ENCODE results near the gene ERBB4.

- TF ChIP-seq, protein P1, sequence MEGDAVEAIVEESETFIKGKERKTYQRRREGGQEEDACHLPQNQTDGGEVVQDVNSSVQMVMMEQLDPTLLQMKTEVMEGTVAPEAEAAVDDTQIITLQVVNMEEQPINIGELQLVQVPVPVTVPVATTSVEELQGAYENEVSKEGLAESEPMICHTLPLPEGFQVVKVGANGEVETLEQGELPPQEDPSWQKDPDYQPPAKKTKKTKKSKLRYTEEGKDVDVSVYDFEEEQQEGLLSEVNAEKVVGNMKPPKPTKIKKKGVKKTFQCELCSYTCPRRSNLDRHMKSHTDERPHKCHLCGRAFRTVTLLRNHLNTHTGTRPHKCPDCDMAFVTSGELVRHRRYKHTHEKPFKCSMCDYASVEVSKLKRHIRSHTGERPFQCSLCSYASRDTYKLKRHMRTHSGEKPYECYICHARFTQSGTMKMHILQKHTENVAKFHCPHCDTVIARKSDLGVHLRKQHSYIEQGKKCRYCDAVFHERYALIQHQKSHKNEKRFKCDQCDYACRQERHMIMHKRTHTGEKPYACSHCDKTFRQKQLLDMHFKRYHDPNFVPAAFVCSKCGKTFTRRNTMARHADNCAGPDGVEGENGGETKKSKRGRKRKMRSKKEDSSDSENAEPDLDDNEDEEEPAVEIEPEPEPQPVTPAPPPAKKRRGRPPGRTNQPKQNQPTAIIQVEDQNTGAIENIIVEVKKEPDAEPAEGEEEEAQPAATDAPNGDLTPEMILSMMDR (conservative IDR thresholded peaks at IDR 0.05; ENCODE audit: low read depth, low read length): no peak
- TF ChIP-seq EZH2 (IDR thresholded peaks at IDR 0.05; ENCODE audit: borderline replicate concordance, low read depth, low read length, poor library complexity, severe bottlenecking): no peak
These were observed 1025.2 kb downstream of the ERBB4 start for GRCh38 chr2:211513446-211513845.
